ENCODE results near the gene LRP2. TPM values are rescaled to one million over a fixed set of nuclear protein-coding genes. Genes with fewer than 3 reads are reported as not detected.

LRP2 gene
- total RNA-seq, 1 experiment from 2014 or later: 260 TPM

- CTCF ChIA-PET: no interaction called here
- no TSS peak for BruUV-seq (replicated peaks)
- no peaks in the 10 kb centered on the region for H3K27me3 Mint-ChIP-seq (ENCODE audit: insufficient read depth, unreplicated experiment)
- H3K36me3 Mint-ChIP-seq (ENCODE audit: insufficient read depth, unreplicated experiment): peaks cover 91% of the 10 kb centered on the region
- no peaks in the 10 kb centered on the region for H3K4me1 Mint-ChIP-seq (ENCODE audit: low read depth, unreplicated experiment)
- DNase-seq: no peak
- Histone ChIP-seq H3K27me3 (replicated peaks; ENCODE audit: control insufficient read depth, insufficient read depth, low read length) (no peaks in the 10 kb centered on the region), H3K9me3 (no peaks in the 10 kb centered on the region), H3K4me1 (no peaks in the 10 kb centered on the region), H3K36me3 (ENCODE audit: control insufficient read depth, insufficient read depth, low read length) (peaks cover 2% of the 10 kb centered on the region), H3K4me3 (ENCODE audit: low read depth, low read length) (no peak overlapping the region)
- no peaks in the 10 kb centered on the region for H3K9me3 Mint-ChIP-seq (ENCODE audit: unreplicated experiment)
- TF ChIP-seq, protein P1, sequence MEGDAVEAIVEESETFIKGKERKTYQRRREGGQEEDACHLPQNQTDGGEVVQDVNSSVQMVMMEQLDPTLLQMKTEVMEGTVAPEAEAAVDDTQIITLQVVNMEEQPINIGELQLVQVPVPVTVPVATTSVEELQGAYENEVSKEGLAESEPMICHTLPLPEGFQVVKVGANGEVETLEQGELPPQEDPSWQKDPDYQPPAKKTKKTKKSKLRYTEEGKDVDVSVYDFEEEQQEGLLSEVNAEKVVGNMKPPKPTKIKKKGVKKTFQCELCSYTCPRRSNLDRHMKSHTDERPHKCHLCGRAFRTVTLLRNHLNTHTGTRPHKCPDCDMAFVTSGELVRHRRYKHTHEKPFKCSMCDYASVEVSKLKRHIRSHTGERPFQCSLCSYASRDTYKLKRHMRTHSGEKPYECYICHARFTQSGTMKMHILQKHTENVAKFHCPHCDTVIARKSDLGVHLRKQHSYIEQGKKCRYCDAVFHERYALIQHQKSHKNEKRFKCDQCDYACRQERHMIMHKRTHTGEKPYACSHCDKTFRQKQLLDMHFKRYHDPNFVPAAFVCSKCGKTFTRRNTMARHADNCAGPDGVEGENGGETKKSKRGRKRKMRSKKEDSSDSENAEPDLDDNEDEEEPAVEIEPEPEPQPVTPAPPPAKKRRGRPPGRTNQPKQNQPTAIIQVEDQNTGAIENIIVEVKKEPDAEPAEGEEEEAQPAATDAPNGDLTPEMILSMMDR (IDR thresholded peaks at IDR 0.05; ENCODE audit: insufficient read depth in 1 of 2, low read depth in 1 of 2, low read length in 1 of 2, severe bottlenecking in 1 of 2, unreplicated experiment in 1 of 2): no peak
- POLR2A ChIA-PET: no interaction called here
- intact Hi-C loops (cut with micrococcal nuclease; ENCODE audit: unreplicated experiment): no loop called here
- no peak overlapping the region for H3K27ac Mint-ChIP-seq (ENCODE audit: unreplicated experiment)
- H3K4me3 Mint-ChIP-seq (ENCODE audit: unreplicated experiment): no peak overlapping the region
Observed at GRCh38 chr2:169160926-169161481, 201.3 kb downstream of the LRP2 start.

- Histone ChIP-seq H3K9me3 (no peaks in the 10 kb centered on the region), H3K36me3 (ENCODE audit: control insufficient read depth, insufficient read depth, low read length) (no peaks in the 10 kb centered on the region; the same call in 1 of the 2 replicates), H3K4me3 (ENCODE audit: low read depth, low read length) (no peak overlapping the region), H3K27me3 (replicated peaks; ENCODE audit: control insufficient read depth, insufficient read depth, low read length) (no peaks in the 10 kb centered on the region), H3K4me1 (no peaks in the 10 kb centered on the region)
- ChIA-PET POLR2A (no interaction called here), CTCF (no interaction called here)
- H3K4me3 Mint-ChIP-seq (ENCODE audit: unreplicated experiment): no peak overlapping the region
- no peaks in the 10 kb centered on the region for H3K4me1 Mint-ChIP-seq (ENCODE audit: low read depth, unreplicated experiment)
- DNase-seq: no peak
- TF ChIP-seq, protein P1 (IDR thresholded peaks at IDR 0.05; ENCODE audit: insufficient read depth in 1 of 2, low read depth in 1 of 2, low read length in 1 of 2, severe bottlenecking in 1 of 2, unreplicated experiment in 1 of 2): no peak
- H3K9me3 Mint-ChIP-seq (ENCODE audit: unreplicated experiment): no peaks in the 10 kb centered on the region
- no peaks in the 10 kb centered on the region for H3K27me3 Mint-ChIP-seq (ENCODE audit: insufficient read depth, unreplicated experiment)
- peaks cover 88% of the 10 kb centered on the region for H3K36me3 Mint-ChIP-seq (ENCODE audit: insufficient read depth, unreplicated experiment)
- intact Hi-C loops (cut with micrococcal nuclease; ENCODE audit: unreplicated experiment): no loop called here
- no TSS peak for BruUV-seq (replicated peaks)
- H3K27ac Mint-ChIP-seq (ENCODE audit: unreplicated experiment): no peak overlapping the region
Observed at GRCh38 chr2:169159686-169160085, 202.6 kb downstream of the LRP2 start.

DNA sequence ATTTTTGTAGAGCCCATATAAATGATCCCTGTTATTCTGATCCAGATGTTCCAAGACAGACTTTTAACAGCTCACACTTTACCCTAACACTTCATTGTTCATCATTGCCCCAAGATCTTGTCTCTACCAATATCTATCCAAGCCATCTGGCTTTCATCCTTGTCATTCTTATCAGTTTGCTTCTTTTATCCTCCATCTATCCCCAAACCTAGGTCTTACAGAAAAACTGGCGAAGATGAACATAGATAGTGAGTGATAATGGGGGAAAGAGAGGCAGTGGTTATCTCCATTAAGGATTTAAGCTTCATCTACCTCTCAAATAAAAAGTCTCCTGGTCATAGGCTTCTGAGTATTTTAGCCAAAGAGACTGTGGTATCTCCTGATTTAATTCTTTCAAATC lies 203.5 kb downstream of the LRP2 start:
- Mint-ChIP-seq H3K9me3 (ENCODE audit: unreplicated experiment) (no peaks in the 10 kb centered on the region), H3K27me3 (ENCODE audit: insufficient read depth, unreplicated experiment) (no peaks in the 10 kb centered on the region), H3K27ac (ENCODE audit: unreplicated experiment) (no peak overlapping the region), H3K4me1 (ENCODE audit: low read depth, unreplicated experiment) (no peaks in the 10 kb centered on the region), H3K36me3 (ENCODE audit: insufficient read depth, unreplicated experiment) (peaks cover 88% of the 10 kb centered on the region), H3K4me3 (ENCODE audit: unreplicated experiment) (no peak overlapping the region)
- POLR2A ChIA-PET: no interaction called here
- H3K9me3 ChIP-seq: no peaks in the 10 kb centered on the region
- BruUV-seq (replicated peaks): no TSS peak
- no peaks in the 10 kb centered on the region for H3K27me3 ChIP-seq (replicated peaks; ENCODE audit: control insufficient read depth, insufficient read depth, low read length)
- no peaks in the 10 kb centered on the region for H3K36me3 ChIP-seq (ENCODE audit: control insufficient read depth, insufficient read depth, low read length)
- CTCF ChIA-PET: no interaction called here
- no peak for DNase-seq
- no peak overlapping the region for H3K4me3 ChIP-seq (ENCODE audit: low read depth, low read length)
- TF ChIP-seq, protein P1 (IDR thresholded peaks at IDR 0.05; ENCODE audit: insufficient read depth in 1 of 2, low read depth in 1 of 2, low read length in 1 of 2, severe bottlenecking in 1 of 2, unreplicated experiment in 1 of 2): no peak
- H3K4me1 ChIP-seq: no peaks in the 10 kb centered on the region
- intact Hi-C loops (cut with micrococcal nuclease; ENCODE audit: unreplicated experiment): no loop called here

All from Caco-2 (cell line).